MM.1S (cell line): ENCODE data around the gene KRTAP10-3.

Source experiments
- DNase-seq: peaks from one replicate; pipeline ENCODE4 v3.0.0-alpha.2; 2015
- H2AFZ ChIP-seq: fragments of 300-600 bp; sonication (generic); 2 replicates; pipeline ENCODE4 v1.6.0; 2016; ENCODE audit warnings: antibody characterized with exemption, low read length
- H3F3A ChIP-seq: fragments of 300-600 bp; sonication (generic); 2 replicates; pipeline ENCODE4 v1.6.1; 2016; ENCODE audit warnings: mild to moderate bottlenecking, antibody characterized with exemption, low read length, moderate library complexity, mixed read lengths; ENCODE audit not compliant: insufficient read depth
- H3K27ac ChIP-seq: fragments of 300-600 bp; sonication (generic); 2 replicates; pipeline ENCODE4 v1.5.1; 2016; ENCODE audit warnings: mild to moderate bottlenecking, low read length
- H3K27me3 ChIP-seq: fragments of 300-600 bp; sonication (generic); replicated peaks from 2 replicates; pipeline ENCODE4 v1.6.0; 2016; ENCODE audit warnings: low read length; ENCODE audit not compliant: insufficient read depth
- H3K36me3 ChIP-seq: fragments of 300-600 bp; sonication (generic); replicated peaks from 2 replicates; pipeline ENCODE4 v1.6.1; 2016; ENCODE audit warnings: mild to moderate bottlenecking, low read length, mixed read lengths; ENCODE audit not compliant: insufficient read depth
- H3K4me1 ChIP-seq: fragments of 300-600 bp; sonication (generic); 2 replicates; pipeline ENCODE4 v1.6.1; 2016; ENCODE audit warnings: low read length, mixed read lengths
- H3K4me2 ChIP-seq: fragments of 300-600 bp; sonication (generic); 2 replicates; pipeline ENCODE4 v1.6.0; 2016; ENCODE audit warnings: low read depth, low read length
- H3K4me3 ChIP-seq: fragments of 300-600 bp; sonication (generic); 2 replicates; pipeline ENCODE4 v1.5.1; 2016; ENCODE audit warnings: low read length, mixed read lengths
- H3K79me2 ChIP-seq: fragments of 300-600 bp; sonication (generic); 2 replicates; pipeline ENCODE4 v1.6.1; 2016; ENCODE audit warnings: mixed run types, low read length, mixed read lengths
- H3K9ac ChIP-seq: fragments of 300-600 bp; sonication (generic); 2 replicates; pipeline ENCODE4 v1.6.1; 2016; ENCODE audit warnings: low read length, mixed read lengths
- H3K9me2 ChIP-seq: fragments of 300-600 bp; sonication (generic); replicated peaks from 2 replicates; pipeline ENCODE4 v1.6.1; 2016; ENCODE audit warnings: mild to moderate bottlenecking, low read length, mixed read lengths; ENCODE audit not compliant: insufficient read depth
- H3K9me3 ChIP-seq: fragments of 300-600 bp; sonication (generic); replicated peaks from 2 replicates; pipeline ENCODE4 v1.6.1; 2016; ENCODE audit warnings: mild to moderate bottlenecking, low read length, mixed read lengths; ENCODE audit not compliant: insufficient read depth
- H4K20me1 ChIP-seq: fragments of 300-600 bp; sonication (generic); 2 replicates; pipeline ENCODE4 v1.6.1; 2016; ENCODE audit warnings: mild to moderate bottlenecking, low read length, moderate library complexity, mixed read lengths; ENCODE audit not compliant: insufficient read depth
- CTCF ChIP-seq: fragments of 300-600 bp; sonication (generic); IDR thresholded peaks from 2 replicates; pipeline ENCODE4 v1.5.1; 2016; ENCODE audit warnings: antibody characterized with exemption, low read length, mixed read lengths
- EZH2 ChIP-seq: fragments of 300-600 bp; sonication (generic); optimal IDR thresholded peaks from 2 replicates; pipeline ENCODE3; 2017; ENCODE audit warnings: low read depth, mild to moderate bottlenecking, antibody characterized with exemption, low read length, mixed read lengths
- EZH2phosphoT487 ChIP-seq: fragments of 300-600 bp; sonication (generic); IDR thresholded peaks from 2 replicates; pipeline ENCODE4 v1.6.1; 2018; ENCODE audit warnings: antibody characterized with exemption, low read length

Gene KRTAP10-3

DNA sequence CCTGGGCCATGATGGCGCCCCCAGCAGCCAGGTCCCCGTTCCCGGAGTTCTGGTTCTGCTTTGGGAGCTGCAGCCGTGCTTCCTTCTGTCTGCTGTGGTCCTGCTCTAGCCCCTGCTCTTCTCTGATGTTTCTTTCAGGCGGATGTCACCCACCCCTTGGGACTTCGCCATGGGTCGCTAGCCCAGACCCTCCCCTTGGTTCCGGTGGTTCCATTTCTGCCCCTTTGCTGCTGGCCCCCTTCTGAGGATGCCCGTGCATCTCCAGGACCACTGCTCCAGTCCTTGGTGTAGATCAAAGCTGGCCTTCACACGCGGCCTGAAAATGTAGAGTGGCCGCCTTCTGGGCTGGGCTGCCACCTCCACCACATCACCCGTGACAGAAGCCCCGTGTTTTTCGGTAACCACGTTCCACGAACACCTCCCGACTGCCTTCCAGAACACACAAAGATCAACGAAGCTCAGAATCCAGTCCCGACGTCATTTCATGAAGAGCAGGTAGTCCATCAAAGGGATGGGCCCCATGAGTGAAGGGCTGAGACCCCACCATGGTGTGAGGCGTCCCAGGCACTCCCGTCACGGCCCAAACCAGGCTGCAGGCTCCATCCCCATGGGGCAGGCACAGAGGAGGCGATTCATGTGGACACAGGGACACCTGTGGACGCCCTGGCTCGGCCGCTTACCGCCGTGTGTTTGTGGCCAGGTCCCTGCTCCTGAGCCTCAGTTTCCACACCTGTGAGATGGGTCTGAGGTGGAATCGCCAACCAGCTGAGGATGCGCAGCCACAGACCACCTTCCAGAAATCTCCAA lies 43.0 kb downstream of the KRTAP10-3 start:
- Histone ChIP-seq H3K4me2 (no peak overlapping the region), H3K4me1 (no peaks in the 10 kb centered on the region), H3K27ac (no peak overlapping the region), H3K36me3 (no peaks in the 10 kb centered on the region), H3K27me3 (peaks cover 96% of the 10 kb centered on the region), H4K20me1 (no peaks in the 10 kb centered on the region), H3K4me3 (no peak overlapping the region), H3K79me2 (no peaks in the 10 kb centered on the region), H3K9me3 (no peaks in the 10 kb centered on the region), H2AFZ (no peak overlapping the region), H3K9ac (no peak overlapping the region), H3K9me2 (no peaks in the 10 kb centered on the region), H3F3A (no peaks in the 10 kb centered on the region)
- no peak for DNase-seq
- no peak for TF ChIP-seq EZH2
- TF ChIP-seq CTCF = no peak
- no peak for TF ChIP-seq EZH2phosphoT487

DNA sequence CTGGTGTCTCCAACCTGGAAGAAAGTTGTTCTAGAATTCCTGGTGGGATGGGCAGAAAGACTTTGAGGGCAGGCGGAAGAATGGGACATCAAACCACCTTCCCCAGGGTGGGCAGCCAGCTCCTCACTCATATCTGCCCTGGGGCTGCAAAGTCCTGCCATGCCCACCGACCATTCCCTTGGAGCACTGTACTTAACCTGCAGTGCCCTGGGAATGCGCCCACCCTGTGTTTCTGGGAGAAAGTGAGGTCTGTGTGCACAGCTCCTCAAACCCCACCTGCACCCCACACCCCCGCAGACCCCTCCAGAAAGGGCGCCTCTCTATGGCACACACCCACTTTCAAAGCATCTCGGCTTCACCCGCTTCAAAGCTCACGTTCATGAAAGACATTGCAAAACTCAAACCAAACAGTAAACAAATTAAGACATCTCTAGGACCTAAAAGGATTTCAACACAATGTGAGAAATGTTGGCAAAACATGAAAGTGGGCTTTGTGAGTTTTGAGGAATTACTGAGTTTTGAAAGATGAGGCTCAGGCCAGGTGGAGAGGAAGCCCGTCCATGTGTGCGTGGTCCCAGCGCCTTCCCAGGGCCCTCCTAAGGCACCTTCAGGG lies 43.7 kb downstream of the KRTAP10-3 start:
- TF ChIP-seq EZH2phosphoT487 (no peak), CTCF (no peak), EZH2 (no peak)
- no peaks in the 10 kb centered on the region; the same call in 1 of the 2 replicates for H3K4me1 ChIP-seq
- H4K20me1 ChIP-seq = no peaks in the 10 kb centered on the region
- H3K79me2 ChIP-seq = no peaks in the 10 kb centered on the region
- H2AFZ ChIP-seq = no peak overlapping the region
- H3K9me2 ChIP-seq = no peaks in the 10 kb centered on the region
- H3K9me3 ChIP-seq = no peaks in the 10 kb centered on the region
- no peak for DNase-seq
- no peak overlapping the region for H3K4me3 ChIP-seq
- no peak overlapping the region for H3K4me2 ChIP-seq
- H3K9ac ChIP-seq = no peak overlapping the region
- H3F3A ChIP-seq = no peaks in the 10 kb centered on the region
- peaks cover 96% of the 10 kb centered on the region for H3K27me3 ChIP-seq
- no peak overlapping the region for H3K27ac ChIP-seq
- H3K36me3 ChIP-seq = no peaks in the 10 kb centered on the region

DNA sequence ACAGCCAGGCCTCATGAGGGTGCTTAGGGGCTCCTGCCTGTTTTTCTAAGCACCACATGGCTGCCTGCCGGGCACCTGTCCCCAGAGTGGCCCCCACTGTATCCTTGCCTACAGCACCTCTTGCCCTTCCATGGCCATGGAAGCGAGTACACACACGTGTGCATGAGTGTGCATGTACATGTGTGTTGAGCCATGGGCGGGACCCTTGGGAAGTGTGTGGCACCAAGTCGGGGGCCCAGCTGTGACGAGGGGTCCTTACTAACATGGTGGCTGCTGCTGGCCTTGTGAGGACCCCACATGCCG lies 44.4 kb downstream of the KRTAP10-3 start:
- TF ChIP-seq EZH2 (no peak), EZH2phosphoT487 (no peak), CTCF (no peak)
- no peaks in the 10 kb centered on the region for H3K36me3 ChIP-seq
- no peaks in the 10 kb centered on the region; the same call in 1 of the 2 replicates for H3K4me1 ChIP-seq
- peaks cover 94% of the 10 kb centered on the region for H3K27me3 ChIP-seq
- H3K4me3 ChIP-seq = no peak overlapping the region
- H3K4me2 ChIP-seq = no peak overlapping the region
- H3K9ac ChIP-seq = no peak overlapping the region
- no peaks in the 10 kb centered on the region for H3K9me2 ChIP-seq
- H3K79me2 ChIP-seq = no peaks in the 10 kb centered on the region
- no peaks in the 10 kb centered on the region for H4K20me1 ChIP-seq
- no peak for DNase-seq
- no peak overlapping the region for H3K27ac ChIP-seq
- H3F3A ChIP-seq = no peaks in the 10 kb centered on the region
- no peak overlapping the region for H2AFZ ChIP-seq
- no peaks in the 10 kb centered on the region for H3K9me3 ChIP-seq
